Brain microvascular endothelial cell (primary cell): ENCODE results near the gene PNPLA7.

Source experiments
- DNase-seq: peaks from one replicate; pipeline ENCODE4 v3.0.0-alpha.2; 2020
- H3K27ac ChIP-seq: fragments of 250-450 bp; sonication (Bioruptor Pico); 2 replicates; pipeline ENCODE4 v1.5.1; 2020; ENCODE audit warnings: mild to moderate bottlenecking, moderate library complexity
- H3K27me3 ChIP-seq: fragments of 250-450 bp; sonication (Bioruptor Pico); replicated peaks from 2 replicates; pipeline ENCODE4 v1.5.1; 2020; ENCODE audit warnings: mild to moderate bottlenecking
- H3K36me3 ChIP-seq: fragments of 250-450 bp; sonication (Bioruptor Pico); replicated peaks from 2 replicates; pipeline ENCODE4 v1.5.1; 2020; ENCODE audit warnings: mild to moderate bottlenecking
- H3K4me3 ChIP-seq: 2 replicates; pipeline ENCODE4 v1.5.1; 2011; ENCODE audit warnings: low read depth, mild to moderate bottlenecking, control low read depth, low read length, moderate library complexity
- in situ Hi-C: cut with HindIII; loops from 2 replicates; pipeline ENCODE4 v1.10.0; 2017; ENCODE audit warnings: low sequenced_read_pairs, low pct_ligation_motif_present
- TF ChIP-seq, protein P1 (sequence below): IDR thresholded peaks from 2 replicates; pipeline ENCODE4 v1.5.1; 2011; ENCODE audit warnings: low read depth, mild to moderate bottlenecking, moderate library complexity, low read length, control low read depth, inconsistent platforms; ENCODE audit errors: missing control alignments

Gene PNPLA7

DNA sequence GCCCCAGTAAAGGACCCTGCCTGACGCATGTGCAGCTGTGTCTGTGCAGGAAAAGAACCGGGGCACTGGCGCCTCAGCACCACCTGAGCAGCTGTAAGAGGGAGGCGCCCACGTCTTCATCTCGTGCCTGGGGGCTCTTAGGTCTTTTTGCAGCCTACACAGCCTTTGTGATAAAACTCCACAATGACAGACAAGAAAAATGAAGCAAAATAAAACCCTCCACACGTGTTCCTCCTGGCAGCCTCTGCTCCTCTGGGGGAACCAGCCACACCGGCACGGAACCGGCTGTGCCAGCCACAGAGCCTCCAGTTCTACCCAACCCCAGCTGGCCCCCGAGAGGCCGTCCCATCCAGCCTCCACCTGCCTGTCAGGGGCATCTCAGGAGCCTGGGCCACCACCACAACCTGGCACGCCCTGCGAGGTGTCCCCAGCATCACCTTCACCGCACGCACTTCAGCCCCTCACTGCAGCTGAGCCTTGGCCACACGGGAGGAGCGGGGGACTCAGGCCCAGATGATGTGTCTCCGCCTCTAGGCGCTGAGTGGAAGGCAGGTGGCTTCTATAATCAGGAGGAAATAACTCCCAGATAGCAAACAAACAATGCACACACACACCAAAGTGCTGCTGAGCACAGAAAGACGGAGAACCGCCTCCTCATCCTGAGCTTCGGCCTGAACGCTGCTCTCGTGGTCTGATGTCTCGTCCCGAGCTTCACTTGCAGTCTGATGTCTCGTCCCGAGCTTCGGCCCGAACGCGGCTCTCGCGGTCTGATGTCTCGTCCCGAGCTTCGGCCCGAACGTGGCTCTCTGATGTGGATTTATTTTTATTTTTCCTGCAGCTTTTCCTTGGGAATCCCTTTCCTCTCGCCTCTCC is 62.5 kb downstream of the PNPLA7 start:
- Histone ChIP-seq H3K4me3 (no peak overlapping the region), H3K27me3 (no peaks in the 10 kb centered on the region), H3K27ac (no peak overlapping the region), H3K36me3 (no peaks in the 10 kb centered on the region)
- TF ChIP-seq, protein P1, sequence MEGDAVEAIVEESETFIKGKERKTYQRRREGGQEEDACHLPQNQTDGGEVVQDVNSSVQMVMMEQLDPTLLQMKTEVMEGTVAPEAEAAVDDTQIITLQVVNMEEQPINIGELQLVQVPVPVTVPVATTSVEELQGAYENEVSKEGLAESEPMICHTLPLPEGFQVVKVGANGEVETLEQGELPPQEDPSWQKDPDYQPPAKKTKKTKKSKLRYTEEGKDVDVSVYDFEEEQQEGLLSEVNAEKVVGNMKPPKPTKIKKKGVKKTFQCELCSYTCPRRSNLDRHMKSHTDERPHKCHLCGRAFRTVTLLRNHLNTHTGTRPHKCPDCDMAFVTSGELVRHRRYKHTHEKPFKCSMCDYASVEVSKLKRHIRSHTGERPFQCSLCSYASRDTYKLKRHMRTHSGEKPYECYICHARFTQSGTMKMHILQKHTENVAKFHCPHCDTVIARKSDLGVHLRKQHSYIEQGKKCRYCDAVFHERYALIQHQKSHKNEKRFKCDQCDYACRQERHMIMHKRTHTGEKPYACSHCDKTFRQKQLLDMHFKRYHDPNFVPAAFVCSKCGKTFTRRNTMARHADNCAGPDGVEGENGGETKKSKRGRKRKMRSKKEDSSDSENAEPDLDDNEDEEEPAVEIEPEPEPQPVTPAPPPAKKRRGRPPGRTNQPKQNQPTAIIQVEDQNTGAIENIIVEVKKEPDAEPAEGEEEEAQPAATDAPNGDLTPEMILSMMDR: no peak
- DNase-seq: no peak
- in situ Hi-C loops: no loop called here

DNA sequence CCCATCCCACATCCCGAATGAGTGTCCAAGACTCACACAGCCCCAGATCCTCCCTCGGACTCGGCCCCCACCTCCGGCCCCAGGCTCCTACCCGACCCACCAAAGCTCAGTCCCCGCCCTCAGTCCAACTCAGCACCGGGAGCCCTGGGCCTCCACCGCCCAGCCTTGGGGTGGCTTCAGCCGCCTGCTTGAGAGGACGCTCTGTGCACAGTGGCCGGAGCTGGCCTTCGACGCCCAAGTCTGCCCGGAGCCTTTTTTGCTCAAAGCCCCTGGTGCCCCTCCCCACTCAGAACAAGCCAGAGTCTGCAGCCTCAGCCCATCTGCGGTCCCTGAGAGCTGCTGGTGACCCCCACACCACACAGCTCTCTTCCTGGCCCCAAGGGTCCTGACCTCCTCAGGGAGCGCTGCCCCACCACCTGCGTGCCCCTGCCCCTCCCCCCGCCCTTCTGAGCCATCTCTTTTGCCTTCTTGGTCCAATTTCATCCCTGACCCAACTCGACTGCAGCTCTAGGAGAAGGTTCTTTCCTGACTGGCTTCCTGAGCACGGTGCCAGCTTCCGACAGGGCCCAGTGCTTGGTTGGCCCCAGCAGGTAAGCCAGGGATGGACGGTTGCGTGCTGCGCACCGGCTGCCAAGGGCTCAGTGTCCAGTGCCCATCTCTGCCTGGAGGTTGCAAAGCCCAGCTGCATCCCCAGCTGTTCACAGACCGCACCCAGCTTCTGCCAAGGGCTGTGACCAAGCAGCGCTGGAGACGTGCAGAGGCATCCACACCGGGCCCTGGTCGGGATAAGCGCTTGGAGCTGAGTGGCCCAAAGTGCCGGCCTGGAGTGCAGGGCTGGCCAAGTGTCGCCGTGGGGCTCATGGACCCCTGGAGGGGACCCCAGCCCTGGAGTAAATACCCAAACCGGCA is 63.4 kb downstream of the PNPLA7 start:
- no peak overlapping the region for H3K27ac ChIP-seq
- TF ChIP-seq, protein P1: no peak
- no peaks in the 10 kb centered on the region for H3K27me3 ChIP-seq
- in situ Hi-C loops: no loop called here
- no peaks in the 10 kb centered on the region for H3K36me3 ChIP-seq
- no peak overlapping the region for H3K4me3 ChIP-seq
- no peak for DNase-seq

DNA sequence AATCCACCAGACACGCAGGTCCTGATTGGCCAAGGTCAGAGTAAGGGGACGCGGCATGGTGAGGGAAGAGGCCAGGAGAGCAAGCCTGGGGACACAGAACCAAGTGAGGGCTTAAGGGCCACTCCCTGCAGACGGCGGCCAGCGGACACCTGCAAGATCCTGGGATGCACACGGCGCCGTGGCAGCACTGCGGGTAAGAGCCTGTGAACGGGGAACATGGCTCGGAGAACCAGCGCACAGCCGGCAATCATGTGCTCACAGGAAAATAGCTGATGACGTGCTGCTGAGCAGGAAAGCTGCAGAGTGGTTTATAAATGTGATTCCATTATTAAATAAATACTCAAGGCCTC is 64.1 kb downstream of the PNPLA7 start:
- in situ Hi-C loops: no loop called here
- DNase-seq: no peak
- H3K27me3 ChIP-seq: no peaks in the 10 kb centered on the region
- H3K27ac ChIP-seq: no peak overlapping the region
- no peak overlapping the region for H3K4me3 ChIP-seq
- TF ChIP-seq, protein P1: no peak
- H3K36me3 ChIP-seq: no peaks in the 10 kb centered on the region

DNA sequence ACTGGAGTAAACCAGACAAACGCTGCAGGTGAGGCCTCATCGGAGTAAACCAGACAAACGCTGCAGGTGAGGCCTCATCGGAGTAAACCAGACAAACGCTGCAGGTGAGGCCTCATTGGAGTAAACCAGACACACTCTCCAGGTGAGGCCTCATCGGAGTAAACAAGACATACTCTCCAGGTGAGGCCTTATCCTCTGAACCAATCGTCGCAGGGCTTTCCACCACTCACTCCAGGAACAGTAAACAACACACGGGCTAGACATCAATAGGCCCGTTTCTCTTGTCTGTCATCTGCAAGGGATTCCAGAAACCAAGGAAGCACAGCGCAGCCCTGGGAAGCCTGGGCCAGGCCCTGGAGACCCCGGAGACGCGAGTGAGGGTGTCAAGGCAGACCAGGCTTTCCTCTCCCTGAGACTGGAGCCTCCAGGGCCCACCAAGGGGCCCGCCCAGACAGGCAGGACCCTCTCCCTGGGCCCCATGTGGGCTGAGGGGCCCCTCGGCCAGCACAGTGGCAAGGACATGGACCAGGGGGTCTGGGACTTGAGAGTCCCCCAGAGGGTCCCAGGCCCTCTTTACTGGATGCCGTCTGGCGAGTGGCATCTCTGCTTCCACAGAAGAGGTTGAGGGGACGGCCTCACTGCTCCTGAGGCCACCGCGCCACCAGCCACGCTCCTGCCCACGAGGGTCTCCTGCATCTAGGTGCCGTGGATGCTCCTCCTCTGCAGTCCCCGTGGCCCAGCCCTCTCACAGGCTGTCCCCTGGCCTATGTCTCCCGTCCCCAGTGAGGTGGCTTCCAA is 64.7 kb downstream of the PNPLA7 start:
- Histone ChIP-seq H3K27ac (no peak overlapping the region), H3K36me3 (no peaks in the 10 kb centered on the region), H3K4me3 (no peak overlapping the region), H3K27me3 (no peaks in the 10 kb centered on the region)
- DNase-seq: no peak
- in situ Hi-C loops: no loop called here
- TF ChIP-seq, protein P1: no peak

DNA sequence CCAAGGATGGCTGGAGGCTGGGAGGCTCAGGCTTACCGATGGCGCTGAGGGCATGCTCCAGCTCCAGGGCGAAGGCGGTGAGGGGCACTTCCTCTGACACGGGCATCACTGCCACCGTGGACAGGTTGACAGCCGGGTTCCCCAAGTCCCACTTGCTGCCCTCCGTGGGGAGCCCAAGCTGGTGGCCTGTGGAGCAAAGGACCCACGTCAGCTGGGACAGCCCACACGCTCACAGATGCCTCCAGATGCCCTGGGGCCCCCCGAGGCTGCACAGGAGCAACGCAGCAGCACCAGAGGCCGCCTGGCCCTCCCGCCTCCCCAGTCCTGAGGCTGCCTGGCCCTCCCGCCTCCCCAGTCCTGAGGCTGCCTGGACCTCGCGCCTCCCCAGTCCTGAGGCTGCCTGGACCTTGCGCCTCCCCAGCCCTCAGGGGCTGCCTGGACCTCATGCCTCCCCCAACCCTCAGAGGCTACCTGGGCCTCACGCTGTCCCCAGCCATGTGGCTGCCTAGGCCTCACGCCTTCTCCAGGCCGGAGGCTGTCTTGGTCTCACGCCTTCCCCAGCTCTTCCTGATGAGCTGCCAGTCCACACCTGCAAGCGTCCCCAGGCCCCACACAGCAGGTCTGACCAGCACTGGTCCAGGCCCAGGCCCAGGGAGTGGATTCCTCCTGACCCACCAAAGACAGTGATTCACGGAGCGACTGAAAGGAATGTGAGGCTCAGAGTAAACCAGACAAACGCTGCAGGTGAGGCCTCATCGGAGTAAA is 65.5 kb downstream of the PNPLA7 start:
- TF ChIP-seq, protein P1: no peak
- Histone ChIP-seq H3K27me3 (no peaks in the 10 kb centered on the region), H3K27ac (no peak overlapping the region), H3K4me3 (no peak overlapping the region), H3K36me3 (no peaks in the 10 kb centered on the region)
- DNase-seq: no peak
- in situ Hi-C loops: no loop called here
